HG02884 (cell line): ENCODE results near the gene EDARADD.
"Not testable (repeated sequence)": the region's sequence is repeated elsewhere in the genome, so short reads cannot be mapped to it uniquely, and the experiment has no call there.

Experiments used
- ATAC-seq: cut with Tn5 transposase; IDR thresholded peaks from one replicate; pipeline ENCODE4 v1.9.1; 2021; ENCODE audit warnings: mild to moderate bottlenecking, moderate library complexity; ENCODE audit not compliant: unreplicated experiment

Gene EDARADD

DNA sequence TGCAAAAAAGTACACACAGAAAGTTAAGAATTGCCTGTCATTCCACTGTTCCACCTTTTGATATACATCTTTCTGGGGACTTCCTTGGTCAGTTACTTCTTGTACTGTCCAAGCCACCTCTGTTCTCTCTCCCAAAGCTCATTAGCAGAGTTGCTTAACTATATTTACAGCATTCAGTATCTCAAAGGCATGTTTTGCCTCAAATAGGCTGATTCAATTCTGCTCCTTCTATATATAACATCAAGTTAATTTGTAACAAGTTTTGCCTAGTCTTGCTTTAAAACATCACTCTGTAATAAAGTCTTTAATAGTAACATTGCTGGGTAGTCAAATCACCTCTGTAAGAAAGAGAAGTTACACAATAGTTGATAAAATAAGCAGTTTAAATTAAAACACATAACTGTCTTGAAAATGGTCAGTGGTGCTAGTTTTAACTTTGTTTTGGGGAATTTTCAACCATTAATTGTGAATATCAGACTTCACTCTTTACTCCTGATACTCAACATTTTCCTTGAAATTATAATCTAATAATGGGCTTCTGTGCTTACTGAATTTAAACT, 35.7 kb downstream of the EDARADD start:
- no peak for ATAC-seq

DNA sequence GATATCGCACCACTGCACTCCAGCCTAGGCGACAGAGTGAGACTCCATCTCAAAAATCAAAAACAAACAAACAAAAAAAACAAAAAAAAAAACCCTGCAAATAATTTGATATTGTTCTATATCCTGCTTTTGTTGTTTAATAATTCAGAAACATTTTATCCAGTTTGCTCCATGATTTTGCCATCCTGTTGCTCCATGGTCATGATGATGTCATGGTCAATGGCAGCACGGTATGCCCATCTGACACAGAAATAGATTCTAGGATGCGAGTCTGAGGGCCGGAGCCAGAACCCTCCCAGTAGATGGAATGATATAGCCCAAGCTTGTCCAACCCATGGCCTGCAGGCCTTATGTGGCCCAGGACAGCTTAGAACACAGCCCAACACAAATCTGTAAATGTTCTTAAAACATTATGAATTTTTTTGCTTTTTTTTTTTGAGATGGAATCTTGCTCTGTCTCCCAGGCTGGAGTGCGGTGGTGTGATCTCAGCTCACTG, 39.8 kb downstream of the EDARADD start:
- no peak for ATAC-seq

DNA sequence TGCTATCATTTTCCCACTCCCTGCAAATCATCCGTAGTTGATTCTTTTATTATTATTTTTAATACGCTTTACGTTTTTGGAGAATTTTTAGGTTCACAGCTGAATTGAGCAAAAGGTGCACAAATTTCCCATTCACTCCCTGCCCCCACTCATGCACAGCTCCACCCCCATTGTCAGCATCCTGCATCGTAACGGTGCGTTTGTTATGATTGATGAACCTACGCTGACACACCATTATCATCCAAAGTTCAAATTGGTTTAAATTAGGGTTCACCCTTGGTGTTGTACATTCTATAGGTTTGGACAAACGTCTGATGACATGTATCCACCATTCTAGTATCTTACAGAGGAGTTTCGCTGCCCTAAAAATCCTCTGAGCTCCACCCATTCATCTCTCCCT, 44.5 kb downstream of the EDARADD start:
- no peak for ATAC-seq

DNA sequence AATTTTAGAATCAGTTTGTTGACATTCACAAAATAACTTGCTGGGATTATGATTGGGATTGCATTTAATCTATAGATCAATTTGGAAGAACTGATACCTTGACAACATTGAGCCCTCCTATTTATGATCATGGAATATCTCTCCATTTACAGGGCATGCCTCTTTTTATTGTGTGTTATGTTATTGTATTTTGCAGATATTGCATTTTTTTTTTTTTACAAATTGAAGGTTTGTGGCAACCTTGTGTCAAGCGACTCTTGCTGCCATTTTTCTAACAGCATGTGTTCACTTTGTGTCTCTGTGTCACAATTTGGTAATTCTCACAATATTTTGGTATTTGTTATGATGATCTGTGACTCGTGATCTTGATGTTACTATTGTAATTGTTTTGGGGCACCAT, 46.3 kb downstream of the EDARADD start:
- no peak for ATAC-seq

DNA sequence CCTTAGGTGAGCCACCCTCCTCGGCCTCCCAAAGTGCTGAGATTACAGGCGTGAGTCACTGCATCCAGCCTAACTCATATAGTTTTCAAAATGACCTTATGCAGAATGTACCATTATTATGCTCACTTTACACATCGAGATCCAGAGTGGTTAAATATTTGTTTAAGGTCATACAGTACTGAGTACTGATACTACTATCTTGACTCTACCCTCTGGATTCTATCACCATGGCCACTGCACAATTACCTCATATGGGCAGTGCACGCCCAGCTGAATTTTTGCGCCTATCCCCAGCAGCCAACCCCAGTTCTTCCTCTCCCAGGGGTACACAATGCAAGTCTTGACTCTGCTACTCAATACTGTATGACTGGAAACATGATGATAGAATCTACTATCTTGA, 56.7 kb downstream of the EDARADD start:
- no peak for ATAC-seq

DNA sequence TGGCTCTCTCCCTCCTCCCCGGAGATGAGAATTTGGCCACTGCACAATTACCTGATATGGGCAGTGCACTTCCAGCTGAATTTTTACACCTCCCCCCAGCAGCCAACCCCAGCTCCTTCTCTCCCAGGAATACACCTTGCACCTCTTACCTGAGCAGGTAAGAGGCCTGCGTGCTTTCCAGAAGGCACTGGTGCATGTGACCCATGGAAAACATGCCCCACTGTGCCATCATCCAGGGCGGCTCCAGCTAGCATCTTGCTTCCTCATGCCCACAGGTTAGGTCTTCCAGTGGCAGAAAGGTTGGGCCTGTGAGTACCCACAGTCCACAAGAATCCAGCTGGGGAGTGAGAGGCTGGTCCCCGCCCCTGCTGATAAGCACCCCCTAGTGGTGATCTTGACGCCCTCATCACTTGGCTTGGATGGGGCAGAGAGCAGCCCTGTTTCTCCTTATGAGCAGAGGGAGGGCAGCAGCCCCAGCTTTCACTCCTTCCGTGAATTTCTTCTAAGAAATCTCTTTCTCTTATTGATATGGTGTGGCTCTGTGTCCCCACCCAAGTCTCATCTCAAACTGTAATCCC, 57.8 kb downstream of the EDARADD start:
- ATAC-seq: no peak

DNA sequence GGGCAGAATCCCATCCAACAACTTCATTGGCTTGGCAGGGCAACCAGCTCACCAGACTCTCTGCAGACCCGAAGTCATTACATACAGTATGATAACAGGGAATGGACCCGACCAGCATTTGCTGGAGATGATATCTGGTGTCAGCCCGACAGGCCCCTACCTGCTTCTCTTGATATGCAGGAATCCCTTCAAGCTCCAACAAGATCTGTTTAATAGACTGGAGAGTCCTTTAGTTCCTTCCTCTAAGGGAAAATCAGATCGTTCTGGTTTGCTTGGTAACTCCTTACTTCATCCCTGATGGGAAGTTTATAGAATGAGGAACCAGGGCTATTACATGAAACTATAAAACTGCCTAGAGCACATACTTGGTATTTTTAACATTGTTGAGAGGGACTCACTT, 61.2 kb downstream of the EDARADD start:
- no peak for ATAC-seq

DNA sequence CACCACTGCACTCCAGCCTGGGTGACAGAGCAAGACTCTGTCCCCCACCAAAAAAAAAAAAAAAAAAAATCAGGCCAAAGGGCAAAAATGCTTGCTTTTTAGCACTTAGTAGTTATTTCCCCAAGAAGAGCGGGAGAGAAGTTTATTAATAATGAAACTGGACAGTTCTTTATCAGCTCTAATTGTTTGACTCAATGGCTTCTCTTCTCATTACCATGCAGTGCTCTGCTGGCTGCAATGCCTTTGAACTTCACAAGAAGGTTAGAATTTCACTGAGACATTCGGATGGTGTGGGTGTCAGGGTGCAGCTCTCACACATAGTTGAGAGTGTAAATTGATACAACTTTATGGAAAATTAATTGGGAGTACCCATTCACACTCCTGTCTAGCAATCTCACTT, 63.7 kb downstream of the EDARADD start:
- peak; percentile 81 for ATAC-seq

DNA sequence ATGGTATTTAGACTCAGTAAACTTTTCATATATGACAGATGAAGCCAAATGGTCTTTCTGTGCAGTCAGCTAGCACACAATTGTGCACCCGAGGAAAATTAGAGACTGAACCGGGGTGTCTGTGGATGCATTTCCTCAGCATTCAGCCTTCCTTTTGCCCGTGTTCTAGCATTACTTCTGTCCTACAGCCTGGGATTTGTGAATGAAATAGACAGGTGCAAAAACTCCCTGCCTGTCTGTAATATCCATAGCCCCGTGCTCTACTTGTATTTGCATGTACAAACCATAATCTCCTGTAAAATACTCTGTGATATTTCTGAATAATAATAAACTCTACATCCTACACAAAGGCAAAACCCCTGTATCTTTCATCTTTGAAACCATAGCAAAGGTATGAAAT, 64.9 kb downstream of the EDARADD start:
- no peak for ATAC-seq

DNA sequence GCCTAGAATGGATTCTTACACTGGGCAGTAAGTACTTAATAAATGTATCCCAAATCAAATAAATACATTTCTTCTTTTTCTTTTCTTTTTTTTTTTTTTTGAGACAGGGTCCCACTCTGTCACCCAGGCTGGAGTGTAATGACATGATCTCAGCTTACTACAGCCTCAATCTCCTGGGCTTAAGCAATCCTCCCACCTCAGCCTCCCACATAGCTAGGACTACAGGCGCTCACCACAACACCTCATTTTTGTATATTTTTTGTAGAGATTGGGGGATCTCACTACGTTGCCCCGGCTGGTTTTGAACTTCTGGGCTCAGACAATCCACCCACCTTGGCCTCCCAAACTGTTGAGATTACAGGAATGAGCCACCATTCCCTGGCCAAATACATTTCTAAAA, 66.0 kb downstream of the EDARADD start:
- ATAC-seq: no peak

DNA sequence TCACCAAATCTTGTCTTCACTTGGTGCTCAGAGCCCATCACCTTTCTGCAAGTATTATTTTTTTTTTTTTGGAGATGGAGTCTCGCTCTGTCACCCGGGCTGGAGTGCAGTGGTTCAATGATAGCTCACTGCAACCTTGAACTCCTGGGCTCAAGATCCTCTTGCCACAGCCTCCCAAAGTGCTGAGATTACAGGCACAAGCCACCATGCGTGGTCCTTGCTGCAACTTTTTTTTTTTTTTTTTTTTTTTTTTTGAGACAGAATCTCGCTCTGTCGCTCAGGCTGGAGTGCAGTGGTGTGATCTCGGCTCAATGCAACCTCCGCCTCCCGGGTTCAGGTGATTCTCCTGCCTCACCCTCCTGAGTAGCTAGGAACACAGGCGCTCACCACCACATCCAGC, 70.1 kb downstream of the EDARADD start:
- not testable (repeated sequence) for ATAC-seq

DNA sequence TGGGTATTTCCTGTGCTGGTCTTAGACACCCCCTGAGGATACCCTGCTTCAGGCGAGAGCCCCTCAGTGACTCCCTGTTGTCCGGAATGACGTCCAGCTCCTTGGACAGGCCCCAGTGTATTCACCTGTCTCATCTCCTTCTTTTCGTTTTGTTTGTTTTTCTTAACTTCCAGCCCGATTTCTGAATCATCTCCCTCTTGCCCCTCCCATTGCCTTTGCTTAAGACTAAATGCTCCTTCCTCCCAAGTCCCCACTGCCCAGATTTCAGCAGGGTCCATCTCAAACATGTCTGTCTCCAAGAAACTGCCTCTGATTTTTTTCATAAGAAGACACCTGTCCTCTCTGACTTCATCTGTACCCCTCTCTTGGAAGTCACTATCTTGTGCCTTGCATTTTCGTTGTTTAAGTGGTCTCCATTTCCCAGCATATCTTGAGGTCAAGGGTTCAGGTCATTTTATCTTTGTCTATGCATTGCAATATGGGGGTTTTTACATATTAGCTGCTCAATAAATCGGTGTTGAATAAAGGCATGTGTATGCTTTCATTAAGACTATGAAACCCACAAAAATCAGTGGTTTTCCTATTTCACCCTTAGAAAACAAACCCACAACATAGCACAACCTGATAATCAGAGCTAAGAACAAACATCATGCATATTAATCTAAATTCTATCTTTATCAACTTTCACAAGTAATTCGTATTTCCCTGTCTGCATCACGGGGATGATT, 71.3 kb downstream of the EDARADD start:
- peak; percentile 29 for ATAC-seq

DNA sequence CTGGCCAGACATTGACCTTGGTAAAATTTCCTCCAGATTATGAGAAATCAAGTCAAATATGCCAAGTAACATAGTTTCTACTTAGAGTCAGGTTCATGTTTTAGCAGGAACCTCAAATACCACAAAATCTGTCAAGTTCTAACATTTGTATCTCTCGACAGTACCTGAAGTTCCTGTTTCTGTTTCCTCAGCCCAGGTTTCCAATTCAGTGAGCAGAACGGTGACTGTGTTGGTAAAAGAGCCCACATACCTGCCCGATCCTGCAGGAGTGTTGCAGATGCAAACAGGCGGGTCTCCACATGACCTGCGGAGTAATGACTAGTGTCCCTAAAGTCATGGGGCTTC, 71.8 kb downstream of the EDARADD start:
- peak; percentile 89 for ATAC-seq

DNA sequence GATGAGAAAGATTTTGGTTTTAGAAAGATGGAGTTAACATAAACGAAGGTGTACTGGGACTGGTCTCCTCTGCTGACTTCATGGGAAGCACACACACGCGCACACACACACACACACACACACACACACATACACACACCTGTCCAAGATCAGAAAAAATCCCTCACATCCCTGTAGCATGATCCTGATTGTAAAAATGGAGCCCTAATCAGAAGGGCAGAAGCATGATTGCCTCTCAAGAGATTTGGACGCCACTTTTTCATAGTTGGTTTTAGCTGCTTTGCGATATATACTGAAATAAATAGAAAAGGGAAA, 73.2 kb downstream of the EDARADD start:
- ATAC-seq: no peak

DNA sequence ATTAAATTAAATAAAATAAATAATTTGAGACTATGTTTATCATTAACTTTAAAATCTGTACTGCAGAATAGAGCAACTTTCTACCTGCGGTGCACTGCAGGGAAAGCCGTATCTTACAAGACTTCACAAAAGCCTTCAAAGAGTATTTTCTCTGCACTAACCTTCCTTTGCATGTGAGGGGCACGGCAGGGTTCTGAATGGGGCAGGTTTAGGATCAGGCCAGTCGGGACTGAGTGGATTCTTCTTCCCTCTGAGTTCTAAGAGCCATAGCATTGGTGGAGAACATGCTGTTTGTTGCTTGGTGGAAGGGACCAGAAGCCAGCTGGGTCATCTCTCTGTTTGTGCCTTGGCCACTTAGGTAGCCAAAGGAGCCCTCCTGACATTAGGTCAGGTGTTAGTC, 74.5 kb downstream of the EDARADD start:
- ATAC-seq: no peak

DNA sequence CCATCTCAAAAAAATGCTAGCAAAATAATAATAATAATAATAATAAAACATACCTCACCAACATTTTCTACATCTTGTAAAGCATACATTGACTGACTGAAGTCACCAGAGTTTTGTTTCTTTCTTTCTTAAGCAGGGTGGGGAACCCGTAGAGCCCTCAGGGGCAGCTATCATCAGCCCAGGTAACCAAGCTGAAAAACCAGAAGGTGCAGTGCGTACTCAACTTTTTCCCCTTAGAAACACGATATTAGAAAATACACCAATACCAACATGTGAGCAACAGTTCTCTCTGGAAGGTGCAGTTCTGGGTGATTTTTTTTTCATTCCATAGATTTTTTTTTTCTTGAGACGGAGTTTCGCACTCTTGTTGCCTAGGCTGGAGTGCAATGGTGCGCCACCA, 75.4 kb downstream of the EDARADD start:
- no peak for ATAC-seq

DNA sequence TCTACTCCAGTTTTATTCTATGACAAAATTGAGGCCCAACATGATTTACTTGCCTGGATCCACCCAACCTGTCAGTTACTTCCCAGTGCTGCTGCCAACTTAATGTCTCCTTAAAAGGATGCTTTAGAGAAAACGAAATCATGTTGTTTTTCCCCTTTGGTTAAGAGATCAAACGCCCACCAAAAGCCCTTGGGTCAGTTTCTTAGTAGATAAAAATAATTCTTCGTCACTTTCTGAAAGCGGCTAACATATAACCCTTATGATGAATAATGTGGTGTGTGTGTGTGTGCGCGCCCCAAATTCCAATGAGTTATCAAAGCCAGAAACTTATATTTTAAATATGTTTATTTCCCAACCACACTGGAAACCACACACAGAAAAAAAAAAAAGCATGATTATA, 77.0 kb downstream of the EDARADD start:
- ATAC-seq: no peak

DNA sequence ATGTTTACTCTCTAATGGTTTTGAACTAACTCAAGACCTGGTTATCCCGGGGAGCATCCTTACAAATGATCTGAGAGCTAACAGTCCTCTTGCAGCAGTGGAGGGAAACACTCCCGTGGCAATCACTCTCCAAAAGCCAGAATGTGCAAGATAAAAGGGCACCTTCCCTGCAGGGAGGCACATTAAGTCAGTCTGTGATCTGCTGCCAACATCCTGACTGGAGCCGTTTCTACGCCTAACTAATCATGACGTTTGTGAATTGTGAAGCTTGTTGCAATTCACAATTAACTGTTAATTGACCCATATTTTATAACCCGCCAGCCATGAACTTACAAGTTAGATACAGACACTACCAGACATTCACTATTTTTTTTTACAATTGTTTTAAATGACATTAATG, 77.6 kb downstream of the EDARADD start:
- ATAC-seq: no peak

DNA sequence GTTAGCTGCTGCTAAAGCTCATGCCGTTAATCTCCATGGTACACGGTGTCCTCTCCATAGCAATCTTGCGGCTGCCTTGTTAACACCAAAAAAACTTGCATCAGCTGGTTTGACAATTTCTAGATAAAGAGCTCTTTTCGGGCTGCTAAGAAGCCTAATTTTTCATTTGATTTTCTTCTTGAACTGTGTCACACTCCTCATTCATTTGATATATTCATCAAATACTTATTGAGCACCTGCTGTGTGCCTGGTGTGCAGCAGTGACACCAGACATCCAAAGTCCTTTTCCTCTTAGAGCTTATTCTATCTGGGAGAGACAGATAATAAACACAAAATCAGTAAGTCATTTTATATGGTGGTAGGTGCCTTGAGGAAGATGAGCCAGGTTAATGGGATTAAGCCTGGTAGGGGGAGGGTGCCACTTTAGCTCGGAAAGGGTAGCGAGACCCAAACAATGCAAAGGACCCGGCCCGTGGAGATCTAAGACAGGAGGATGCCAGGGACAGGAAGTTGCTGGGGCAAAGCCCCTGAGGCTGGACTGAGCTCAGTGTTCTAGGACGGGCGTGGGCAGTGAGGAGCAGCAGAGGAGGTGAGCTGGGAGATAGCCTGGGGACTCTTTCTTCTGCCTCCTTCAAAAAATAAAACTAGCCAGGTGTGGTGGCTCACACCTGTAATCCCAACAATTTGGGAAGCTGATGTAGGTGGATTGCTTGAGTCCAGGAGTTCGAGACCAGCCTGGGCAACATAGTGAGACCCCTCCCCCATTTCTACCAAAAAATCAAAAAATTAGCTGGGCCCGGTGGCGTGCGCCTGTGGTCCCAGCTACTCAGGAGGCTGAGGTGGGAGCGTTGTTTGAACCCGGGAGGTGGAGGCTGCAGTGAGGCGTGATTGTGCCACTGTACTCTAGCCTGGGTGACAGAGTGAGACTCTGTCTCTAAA, 79.0 kb downstream of the EDARADD start:
- no peak for ATAC-seq

DNA sequence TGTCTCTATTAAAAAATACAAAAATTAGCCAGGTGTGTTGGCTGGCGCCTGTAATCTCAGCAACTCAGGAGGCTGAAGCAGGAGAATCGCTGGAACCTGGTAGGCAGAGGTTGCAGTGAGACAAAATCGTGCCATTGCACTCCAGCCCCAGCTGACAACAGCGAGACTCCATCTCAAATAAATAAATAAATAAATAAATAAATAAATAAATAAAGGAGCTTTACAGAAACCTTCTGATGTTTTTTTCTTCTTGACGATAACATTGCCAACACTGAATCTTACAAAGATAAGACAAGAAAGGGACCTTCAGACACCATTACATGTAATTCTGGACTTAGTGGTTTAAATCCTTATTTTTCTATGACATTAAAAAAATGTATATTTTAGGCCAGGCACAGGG, 81.9 kb downstream of the EDARADD start:
- ATAC-seq: no peak

DNA sequence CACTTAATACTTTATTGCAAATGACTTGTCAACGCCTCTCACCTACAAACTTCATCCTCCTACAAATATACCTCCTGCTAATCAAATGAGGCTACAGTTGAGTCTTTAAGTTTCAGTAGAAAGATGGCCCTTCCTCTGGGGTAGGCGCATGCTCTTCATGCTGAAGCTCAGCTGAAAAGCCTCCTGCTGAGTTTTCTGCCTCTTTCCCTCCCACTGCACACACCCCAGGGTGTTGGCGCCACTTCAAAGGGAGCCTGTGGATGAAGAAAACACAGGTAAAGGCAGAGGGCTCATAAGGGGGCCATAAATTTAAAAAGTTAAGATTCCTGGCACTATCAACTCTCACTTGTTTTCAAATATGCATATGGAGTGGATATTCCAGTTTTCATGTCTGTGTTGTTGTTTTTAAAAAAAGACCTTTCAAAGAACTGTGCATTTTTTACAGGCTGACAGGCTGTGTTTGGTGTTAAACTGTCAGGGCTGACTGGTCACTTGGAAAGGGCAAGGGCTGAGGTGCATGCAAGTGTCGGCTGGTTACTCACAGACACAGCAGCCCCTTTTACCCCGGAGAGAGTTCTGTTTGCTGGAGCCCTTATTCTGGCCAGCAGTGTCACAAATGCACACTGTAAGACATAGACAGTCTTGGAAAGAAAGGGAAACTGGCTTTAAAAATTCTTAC, 86.8 kb downstream of the EDARADD start:
- ATAC-seq: no peak
